Activated naive CD8-positive, alpha-beta T cell (primary cell): ENCODE data around the gene SPTA1.

Experiments used
- H3K27ac Mint-ChIP-seq: one replicate; pipeline ENCODE4 v1.8.0; 2021; ENCODE audit warnings: mixed read lengths
- H3K27me3 Mint-ChIP-seq: one replicate; pipeline ENCODE4 v1.8.0; 2021; ENCODE audit warnings: mixed read lengths
- H3K36me3 Mint-ChIP-seq: one replicate; pipeline ENCODE4 v1.8.0; 2021; ENCODE audit warnings: mixed read lengths
- H3K4me1 Mint-ChIP-seq: one replicate; pipeline ENCODE4 v1.8.0; 2021; ENCODE audit warnings: low read depth, mixed read lengths
- H3K4me3 Mint-ChIP-seq: one replicate; pipeline ENCODE4 v1.8.0; 2021; ENCODE audit warnings: mild to moderate bottlenecking, mixed read lengths
- H3K9me3 Mint-ChIP-seq: one replicate; pipeline ENCODE4 v1.8.0; 2021; ENCODE audit warnings: low read depth, mixed read lengths

The SPTA1 gene

DNA sequence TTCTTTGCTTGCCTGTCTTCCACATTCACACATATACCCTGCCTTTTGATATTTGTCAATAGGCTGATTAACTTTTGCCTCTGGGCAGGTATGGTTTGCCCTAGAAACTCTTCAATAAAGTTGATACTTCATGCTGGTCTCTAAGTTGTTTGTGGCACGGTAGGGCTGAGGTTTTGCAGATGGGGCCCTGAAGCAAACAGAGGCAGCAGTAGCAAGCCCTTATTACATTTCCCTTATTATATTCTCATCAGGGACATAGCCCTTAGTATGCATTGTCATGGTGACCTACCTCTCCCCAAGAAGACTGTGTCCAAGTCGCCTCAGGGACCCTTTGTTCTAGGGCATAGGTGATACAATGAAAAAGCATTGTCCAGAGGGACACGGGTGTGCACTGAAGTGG is 116.0 kb downstream of the SPTA1 start, which contains the start of gene OR6P1:
TSS of gene OR6P1 (minus strand) at position 101 of the 400 bp plus-strand sequence. CDS start 6,976 bp downstream, outside the sequence.
- Mint-ChIP-seq H3K36me3 (no peaks in the 10 kb centered on the region), H3K4me1 (no peaks in the 10 kb centered on the region), H3K27ac (no peak within 1 kb of the TSS), H3K4me3 (no peak within 1 kb of the TSS), H3K9me3 (no peaks in the 10 kb centered on the region), H3K27me3 (peaks cover 8% of the 10 kb centered on the region)

DNA sequence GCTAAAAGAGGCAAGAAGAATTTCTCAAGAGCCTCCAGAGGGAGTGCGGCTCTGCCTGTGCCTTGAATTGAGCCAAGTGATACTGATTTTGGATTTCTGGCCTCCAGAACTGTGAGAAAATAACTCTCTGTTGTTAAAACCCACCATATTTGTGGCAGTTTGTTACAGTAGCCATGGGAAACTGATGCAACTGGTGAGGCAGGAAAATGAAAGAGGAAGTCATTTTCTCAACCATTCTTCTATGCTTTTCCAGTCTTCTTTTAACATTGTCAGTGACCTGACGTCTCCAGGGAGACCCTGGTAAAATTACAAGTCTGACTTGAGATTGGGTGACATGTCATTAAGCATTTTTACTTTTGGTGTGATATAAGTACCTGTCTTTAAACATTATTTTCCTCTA is 121.9 kb downstream of the SPTA1 start:
- Mint-ChIP-seq H3K27ac (no peak overlapping the region), H3K36me3 (no peaks in the 10 kb centered on the region), H3K4me3 (no peak overlapping the region), H3K27me3 (peaks cover 19% of the 10 kb centered on the region), H3K4me1 (no peaks in the 10 kb centered on the region), H3K9me3 (no peaks in the 10 kb centered on the region)

DNA sequence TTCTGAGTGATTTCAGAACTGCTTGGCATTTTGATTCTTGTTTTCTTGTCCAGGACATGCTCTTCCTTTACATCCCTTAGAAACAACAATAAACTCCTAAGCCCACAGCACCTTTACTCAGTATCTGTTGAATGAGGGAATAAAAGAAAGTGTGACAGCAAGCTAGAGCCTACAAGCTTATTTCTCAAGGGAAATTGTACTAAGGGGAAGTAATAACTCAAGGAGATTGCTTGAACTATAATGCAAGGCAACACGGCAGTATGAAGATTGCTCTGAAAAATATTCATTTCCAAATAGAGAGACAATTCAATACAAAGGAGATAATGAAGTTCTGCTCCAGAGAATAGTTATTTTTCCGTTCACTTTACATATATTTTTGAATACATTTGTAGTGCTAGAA is 122.7 kb downstream of the SPTA1 start:
- no peak overlapping the region for H3K4me3 Mint-ChIP-seq
- peaks cover 21% of the 10 kb centered on the region for H3K27me3 Mint-ChIP-seq
- no peaks in the 10 kb centered on the region for H3K9me3 Mint-ChIP-seq
- H3K4me1 Mint-ChIP-seq: no peaks in the 10 kb centered on the region
- H3K36me3 Mint-ChIP-seq: no peaks in the 10 kb centered on the region
- no peak overlapping the region for H3K27ac Mint-ChIP-seq
